H1 (cell line): Measurements from ENCODE around the gene ARID1B. TPM values are rescaled to one million over a fixed set of nuclear protein-coding genes. Genes with fewer than 3 reads are reported as not detected.

Experiments used
- CTCF ChIA-PET: fragments of 300-600 bp; sonication (Branson Sonifier 250); formaldehyde crosslinking; loops from one replicate; lab custom pipeline; 2021; ENCODE audit not compliant: partially characterized antibody; lab: Charles Lee
- POLR2A ChIA-PET: fragments of 300-600 bp; sonication (Branson Sonifier 250); formaldehyde crosslinking; loops from one replicate; lab custom pipeline; 2021; ENCODE audit warnings: inconsistent platforms; ENCODE audit not compliant: partially characterized antibody; lab: Charles Lee
- DNase-seq, 2 experiments: peaks; one replicate each; pipeline versions ENCODE4 v3.0.0 to v3.0.0-alpha.2; 2010 to 2022; ENCODE audit warnings: low spot score in 2 of 2, low read depth in 1 of 2, mixed read lengths in 1 of 2
- FAIRE-seq: peaks from 2 replicates; lab custom pipeline; 2011; peaks lifted over from hg19 to GRCh38; lab: Jason Lieb, UNC
- H2AFZ ChIP-seq: 2 replicates; pipeline ENCODE4 v1.8.1; 2012; ENCODE audit warnings: low read length, inconsistent platforms
- H2AK5ac ChIP-seq: 2 replicates; pipeline ENCODE4 v1.6.1; 2013; ENCODE audit warnings: low read depth, low read length
- H2BK120ac ChIP-seq: replicated peaks from 2 replicates; pipeline ENCODE3; 2013; ENCODE audit warnings: low read depth, low read length, inconsistent platforms
- H2BK12ac ChIP-seq: 2 replicates; pipeline ENCODE4 v1.6.1; 2013; ENCODE audit warnings: low read depth, low read length
- H2BK15ac ChIP-seq: 2 replicates; pipeline ENCODE4 v1.6.1; 2013; ENCODE audit warnings: low read length
- H2BK20ac ChIP-seq: 2 replicates; pipeline ENCODE4 v1.6.1; 2013; ENCODE audit warnings: low read length
- H2BK5ac ChIP-seq: 2 replicates; pipeline ENCODE4 v1.6.1; 2013; ENCODE audit warnings: low read depth, low read length
- H3K14ac ChIP-seq: 2 replicates; pipeline ENCODE4 v1.6.1; 2013; ENCODE audit warnings: inconsistent platforms; ENCODE audit not compliant: insufficient read length
- H3K18ac ChIP-seq: 2 replicates; pipeline ENCODE4 v1.6.1; 2013; ENCODE audit warnings: low read length; ENCODE audit errors: extremely low read depth
- H3K23ac ChIP-seq: 2 replicates; pipeline ENCODE4 v1.6.1; 2013; ENCODE audit warnings: inconsistent platforms; ENCODE audit not compliant: insufficient read length
- H3K23me2 ChIP-seq: 2 replicates; pipeline ENCODE4 v1.6.1; 2013; ENCODE audit warnings: low read depth, low read length
- H3K27ac ChIP-seq: 2 replicates; pipeline ENCODE4 v1.6.1; 2011; ENCODE audit warnings: low read depth, low read length, inconsistent platforms
- H3K27me3 ChIP-seq, 4 experiments: replicated peaks in 1 of 4; 1 replicate in 1 of 4; 2 replicates in 3 of 4; pipeline versions ENCODE4 v1.6.1 to v1.8.1; 2011 to 2013; ENCODE audit warnings: low read length in 3 of 4, mild to moderate bottlenecking in 3 of 4, inconsistent platforms in 2 of 4, mixed read lengths in 2 of 4, moderate library complexity in 1 of 4; ENCODE audit not compliant: control insufficient read depth in 3 of 4, insufficient read depth in 3 of 4; ENCODE audit errors: extremely low read depth in 1 of 4
- H3K36me3 ChIP-seq, 4 experiments: 2 replicates each; pipeline versions ENCODE4 v1.6.1 to v1.8.1; 2011 to 2013; ENCODE audit warnings: mild to moderate bottlenecking in 4 of 4, low read length in 3 of 4, moderate library complexity in 2 of 4, control low read depth in 1 of 4, inconsistent platforms in 1 of 4; ENCODE audit not compliant: insufficient read depth in 4 of 4, control insufficient read depth in 2 of 4
- H3K4ac ChIP-seq: replicated peaks from 2 replicates; pipeline ENCODE3; 2013; ENCODE audit warnings: low read length, low read depth, mixed read lengths, inconsistent platforms; ENCODE audit not compliant: insufficient read length
- H3K4me1 ChIP-seq, 4 experiments: replicated peaks in 1 of 4; 1 replicate in 1 of 4; 2 replicates in 3 of 4; pipeline versions ENCODE4 v1.6.1 to v1.8.1; 2011 to 2013; ENCODE audit warnings: low read length in 3 of 4, inconsistent platforms in 2 of 4, mixed read lengths in 1 of 4; ENCODE audit not compliant: insufficient read depth in 4 of 4, control insufficient read depth in 3 of 4
- H3K4me2 ChIP-seq, 2 experiments: 2 replicates each; pipeline versions ENCODE4 v1.6.1 to v1.8.1; 2011 to 2013; ENCODE audit warnings: low read depth in 2 of 2, low read length in 2 of 2, control low read depth in 1 of 2, inconsistent platforms in 1 of 2, mild to moderate bottlenecking in 1 of 2; ENCODE audit not compliant: insufficient read depth in 1 of 2
- H3K4me3 ChIP-seq, 4 experiments: fragments of 200-600, 300-600 bp in 1 of 4; sonication (generic), shearing (Covaris generic), sonication (Bioruptor Twin) in 1 of 4; 2 replicates each; pipeline versions ENCODE4 v1.5.1 to v1.8.1; 2011 to 2016; ENCODE audit warnings: low read length in 4 of 4, low read depth in 3 of 4, control low read depth in 2 of 4, inconsistent platforms in 2 of 4, mild to moderate bottlenecking in 2 of 4, mixed read lengths in 1 of 4, moderate library complexity in 1 of 4; ENCODE audit not compliant: insufficient read depth in 2 of 4; ENCODE audit errors: extremely low read depth in 1 of 4
- H3K56ac ChIP-seq: replicated peaks from 2 replicates; pipeline ENCODE3; 2013; ENCODE audit warnings: low read depth, mild to moderate bottlenecking, mixed read lengths, low read length, inconsistent platforms; ENCODE audit not compliant: insufficient read length
- H3K79me1 ChIP-seq: 2 replicates; pipeline ENCODE4 v1.6.1; 2013; ENCODE audit warnings: low read depth, low read length, control low read depth
- H3K79me2 ChIP-seq, 2 experiments: 2 replicates each; pipeline versions ENCODE4 v1.6.1 to v1.8.1; 2012 to 2013; ENCODE audit warnings: low read length in 2 of 2, mild to moderate bottlenecking in 2 of 2, inconsistent platforms in 1 of 2; ENCODE audit not compliant: insufficient read depth in 2 of 2, control insufficient read depth in 1 of 2
- H3K9ac ChIP-seq, 4 experiments: replicated peaks in 1 of 4; 1 replicate in 1 of 4; 2 replicates in 3 of 4; pipeline versions ENCODE4 v1.6.1 to v1.8.1; 2011 to 2013; ENCODE audit warnings: low read depth in 3 of 4, low read length in 3 of 4, control low read depth in 2 of 4, mild to moderate bottlenecking in 2 of 4, moderate library complexity in 2 of 4, inconsistent platforms in 1 of 4; ENCODE audit errors: extremely low read depth in 1 of 4
- H3K9me3 ChIP-seq, 2 experiments: 2 replicates each; pipeline versions ENCODE4 v1.6.1 to v1.8.1; 2012 to 2013; ENCODE audit warnings: mild to moderate bottlenecking in 2 of 2, moderate library complexity in 2 of 2, control low read depth in 1 of 2, inconsistent platforms in 1 of 2, low read depth in 1 of 2, low read length in 1 of 2, mixed read lengths in 1 of 2; ENCODE audit not compliant: insufficient read depth in 2 of 2
- H4K20me1 ChIP-seq, 2 experiments: replicated peaks in 1 of 2; 2 replicates each; pipeline versions ENCODE3 to v1.8.1; 2011 to 2013; ENCODE audit warnings: inconsistent platforms in 2 of 2, low read length in 2 of 2, mild to moderate bottlenecking in 1 of 2; ENCODE audit not compliant: insufficient read depth in 2 of 2, control insufficient read depth in 1 of 2
- H4K5ac ChIP-seq: 2 replicates; pipeline ENCODE4 v1.6.1; 2013; ENCODE audit warnings: low read length, low read depth, mixed read lengths, inconsistent platforms; ENCODE audit not compliant: insufficient read length
- H4K8ac ChIP-seq: 2 replicates; pipeline ENCODE4 v1.8.0; 2013; ENCODE audit warnings: mild to moderate bottlenecking, moderate library complexity, low read length, inconsistent platforms; ENCODE audit not compliant: insufficient read depth; ENCODE audit errors: extremely low read depth
- H4K91ac ChIP-seq: replicated peaks from 2 replicates; pipeline ENCODE3; 2013; ENCODE audit warnings: low read length, mixed read lengths, inconsistent platforms; ENCODE audit not compliant: insufficient read length
- WGBS, 2 experiments: shearing (Covaris generic) in 1 of 2; methylation state at CpG; one replicate each; pipeline versions ENCODE4 v1.1.6 to v1.1.7; 2013 to 2015; ENCODE audit warnings: low lambda C conversion rate in 2 of 2, mixed read lengths in 2 of 2, inconsistent platforms in 1 of 2, low coverage in 1 of 2, missing lambda C conversion rate in 1 of 2; ENCODE audit not compliant: insufficient replicate concordance in 2 of 2, insufficient coverage in 1 of 2, insufficient read length in 1 of 2; ENCODE audit errors: extremely low coverage in 1 of 2, missing lambda C conversion rate in 1 of 2; 5-methylcytosine and 5-hydroxymethylcytosine counted together
- polyA plus RNA-seq, 7 experiments: library from polyadenylated mRNA; depleted of rRNA in 3 of 7; stranded (reverse) in 5 of 7; unstranded in 2 of 7; fragments of >200 nt in 5 of 7; fragments of 200-250 nt in 2 of 7; gene quantifications; 1 replicate in 5 of 7; 2 replicates in 1 of 7; 4 replicates in 1 of 7; pipeline versions ENCODE4 v1.2.1 to v1.2.3, GENCODE V29; 2011 to 2013; ENCODE audit warnings: missing spikeins in 2 of 7, mixed read lengths in 2 of 7
- total RNA-seq: library from RNA; stranded (reverse); fragmentation: NEBNext Ultra II Directional; extraction: Animal tissue kit (Norgen Biotek cat#: 25700); gene quantifications from 2 replicates; pipeline ENCODE4 v1.2.1, GENCODE V29; 2021

ARID1B gene
- total and polyA plus RNA-seq, 2 of the 8 experiments (the other 6 are each of a cell fraction or from before 2014, with no cell fraction given): 24.3 to 70.3 TPM

GRCh38 chr6:157185171-157185570, 408.0 kb downstream of the ARID1B start:
- no peak overlapping the region for H2BK120ac ChIP-seq
- H4K5ac ChIP-seq: no peak overlapping the region
- H3K56ac ChIP-seq: no peak overlapping the region
- H3K9me3 ChIP-seq: no peaks in the 10 kb centered on the region
- H3K79me2 ChIP-seq: no peaks in the 10 kb centered on the region
- WGBS, 2 experiments: 90% methylated on average over 8 of the region's 8 CpGs; no CpG with 5 or more reads in 1 of the 2 experiments
- H3K23me2 ChIP-seq: no peaks in the 10 kb centered on the region
- no peaks in the 10 kb centered on the region for H3K4me1 ChIP-seq
- H3K4me2 ChIP-seq: no peak overlapping the region
- no peak overlapping the region for H2AK5ac ChIP-seq
- no peak overlapping the region for H3K14ac ChIP-seq
- H3K4me3 ChIP-seq: no peak overlapping the region
- H3K9ac ChIP-seq: no peak overlapping the region
- no peak overlapping the region for H4K8ac ChIP-seq
- H3K36me3 ChIP-seq: peaks cover 11 to 23% (median 20%) of the 10 kb centered on the region in 4 experiments
- no peak for DNase-seq
- POLR2A ChIA-PET: interaction anchor here (0.6 kb wide), 1 partner anchor 106 kb away, joined by 3 read pairs; no protein-coding TSS in a partner anchor
- H4K20me1 ChIP-seq: peaks cover 0 to 2% of the 10 kb centered on the region in 2 experiments
- H2BK12ac ChIP-seq: no peak overlapping the region
- no peak overlapping the region for H2BK20ac ChIP-seq
- H2BK5ac ChIP-seq: no peak overlapping the region
- no peaks in the 10 kb centered on the region for H3K27me3 ChIP-seq
- H3K18ac ChIP-seq: no peak overlapping the region
- no peak overlapping the region for H2BK15ac ChIP-seq
- H2AFZ ChIP-seq: no peak overlapping the region
- no peaks in the 10 kb centered on the region for H3K79me1 ChIP-seq
- no peak overlapping the region for H3K4ac ChIP-seq
- H4K91ac ChIP-seq: no peak overlapping the region
- no peak for FAIRE-seq
- no peak overlapping the region for H3K27ac ChIP-seq
- H3K23ac ChIP-seq: no peak overlapping the region
- CTCF ChIA-PET: interaction anchor here (0.9 to 11.3 kb wide), 18 partner anchors 9 to 526 kb away, joined by 3 to 128 read pairs (median 6); no protein-coding TSS in a partner anchor
